HCT116 (cell line): ENCODE results near the gene ADGRD1. TPM values are rescaled to one million over a fixed set of nuclear protein-coding genes. Genes with fewer than 3 reads are reported as not detected.

Experiments
- ATAC-seq: fragments of 200-7000 bp; cut with Tn5 transposase; 2 replicates; pipeline ENCODE4 v1.9.1; 2020; ENCODE audit warnings: mild to moderate bottlenecking, moderate library complexity
- BruUV-seq: library from RNA; stranded (reverse); fragments of 400-500 nt; replicated peaks from 2 replicates; lab custom pipeline; 2021; lab: Mats Ljungman, UMichigan
- CTCF ChIA-PET: fragments of 300-600 bp; sonication (Branson Sonifier 250); formaldehyde crosslinking; loops from one replicate; lab custom pipeline; 2021; ENCODE audit warnings: antibody characterized with exemption; lab: Charles Lee
- POLR2A ChIA-PET: fragments of 300-600, 350-600 bp; sonication (Branson Sonifier 250); formaldehyde crosslinking; loops from one replicate; lab custom pipeline; 2021; ENCODE audit warnings: antibody characterized with exemption; lab: Charles Lee
- RAD21 ChIA-PET, 2 experiments: fragments of 300-600 bp; sonication (Branson Sonifier 250); formaldehyde crosslinking; loops; one replicate each; lab custom pipeline; 2023; ENCODE audit warnings: low total read pairs in 2 of 2; ENCODE audit not compliant: uncharacterized antibody in 2 of 2, unreplicated experiment in 2 of 2, low non-redundant PET in 1 of 2; lab: Charles Lee
- DNase-seq: peaks from one replicate; pipeline ENCODE4 v3.0.0-alpha.2; 2010; ENCODE audit warnings: low read depth, low spot score
- H2AFZ ChIP-seq: fragments of 200-600 bp; shearing (Covaris generic), sonication (generic); 2 replicates; pipeline ENCODE4 v1.6.1; 2017; ENCODE audit warnings: low read depth, mixed run types, mixed read lengths, antibody characterized with exemption, low read length; ENCODE audit not compliant: poor library complexity, severe bottlenecking
- H3K27ac ChIP-seq: 2 replicates; pipeline ENCODE4 v1.5.1; 2012; ENCODE audit warnings: low read depth, low read length
- H3K27me3 ChIP-seq: fragments of 200-600 bp; sonication (generic); 2 replicates; pipeline ENCODE4 v1.6.1; 2016; ENCODE audit warnings: mixed run types, low read length, mixed read lengths; ENCODE audit not compliant: insufficient read depth
- H3K36me3 ChIP-seq, 2 experiments: fragments of 200-500 bp in 1 of 2; fragments of 200-600 bp in 1 of 2; sonication (Bioruptor generic) in 1 of 2; sonication (generic) in 1 of 2; 2 replicates each; pipeline versions ENCODE4 v1.5.1 to v1.6.1; 2014 to 2016; ENCODE audit warnings: low read length in 2 of 2, inconsistent platforms in 1 of 2, mixed read lengths in 1 of 2, mixed run types in 1 of 2; ENCODE audit not compliant: insufficient read depth in 2 of 2, control insufficient read depth in 1 of 2
- H3K4me1 ChIP-seq, 2 experiments: fragments of 200-600 bp in 1 of 2; sonication (generic) in 1 of 2; 2 replicates each; pipeline versions ENCODE4 v1.5.1 to v1.6.1; 2012 to 2017; ENCODE audit warnings: low read length in 2 of 2, inconsistent platforms in 1 of 2, mild to moderate bottlenecking in 1 of 2, mixed read lengths in 1 of 2, mixed run types in 1 of 2, moderate library complexity in 1 of 2; ENCODE audit not compliant: insufficient read depth in 2 of 2, control insufficient read depth in 1 of 2
- H3K4me2 ChIP-seq: fragments of 200-600 bp; sonication (generic); 2 replicates; pipeline ENCODE4 v1.6.1; 2017; ENCODE audit warnings: mixed run types, low read length, mixed read lengths
- H3K4me3 ChIP-seq, 2 experiments: fragments of 200-600 bp in 1 of 2; sonication (generic) in 1 of 2; replicated peaks in 1 of 2; 2 replicates each; pipeline ENCODE4 v1.5.1; 2011 to 2016; ENCODE audit warnings: low read length in 2 of 2, control low read depth in 1 of 2, low read depth in 1 of 2, mild to moderate bottlenecking in 1 of 2, mixed read lengths in 1 of 2, mixed run types in 1 of 2
- H3K79me2 ChIP-seq: fragments of 200-600 bp; sonication (generic); 2 replicates; pipeline ENCODE4 v1.6.1; 2017; ENCODE audit warnings: mild to moderate bottlenecking, mixed run types, low read length, moderate library complexity, mixed read lengths; ENCODE audit not compliant: insufficient read depth
- H3K9ac ChIP-seq: fragments of 200-600 bp; sonication (generic); 2 replicates; pipeline ENCODE4 v1.6.1; 2016; ENCODE audit warnings: low read length, mixed read lengths
- H3K9me2 ChIP-seq: fragments of 200-600 bp; sonication (generic), shearing (Covaris generic); 2 replicates; pipeline ENCODE4 v1.6.1; 2017; ENCODE audit warnings: mixed run types, mild to moderate bottlenecking, moderate library complexity; ENCODE audit not compliant: insufficient read depth
- H3K9me3 ChIP-seq, 2 experiments: fragments of 200-500 bp in 1 of 2; fragments of 200-600 bp in 1 of 2; sonication (Bioruptor generic) in 1 of 2; sonication (generic) in 1 of 2; 2 replicates each; pipeline ENCODE4 v1.6.1; 2014 to 2017; ENCODE audit warnings: low read length in 2 of 2, mixed read lengths in 2 of 2, inconsistent platforms in 1 of 2, low read depth in 1 of 2, mild to moderate bottlenecking in 1 of 2, mixed run types in 1 of 2, moderate library complexity in 1 of 2; ENCODE audit not compliant: control insufficient read depth in 1 of 2, insufficient read depth in 1 of 2
- H4K20me1 ChIP-seq: fragments of 200-600 bp; sonication (generic), shearing (Covaris generic); 2 replicates; pipeline ENCODE4 v1.6.1; 2017; ENCODE audit warnings: mixed run types, mild to moderate bottlenecking, moderate library complexity; ENCODE audit not compliant: insufficient read depth
- EZH2phosphoT487 ChIP-seq: fragments of 200-600 bp; IDR thresholded peaks from 2 replicates; pipeline ENCODE4 v1.6.1; 2018; ENCODE audit warnings: antibody characterized with exemption, borderline replicate concordance
- MAX ChIP-seq: IDR thresholded peaks from 2 replicates; pipeline ENCODE4 v1.6.1; 2012
- POLR2AphosphoS5 ChIP-seq: IDR thresholded peaks from 2 replicates; pipeline ENCODE4 v1.6.1; 2011; ENCODE audit warnings: mild to moderate bottlenecking, low read depth, low read length, moderate library complexity
- SP1 ChIP-seq: IDR thresholded peaks from 2 replicates; pipeline ENCODE4 v1.6.1; 2012; ENCODE audit warnings: low read depth
- SRF ChIP-seq: IDR thresholded peaks from 2 replicates; pipeline ENCODE4 v1.6.1; 2012; ENCODE audit warnings: low read depth
- TCF7L2 ChIP-seq: IDR thresholded peaks from 2 replicates; pipeline ENCODE4 v1.7.0; 2011; ENCODE audit warnings: borderline replicate concordance, inconsistent platforms; ENCODE audit not compliant: insufficient read depth, insufficient read length; ENCODE audit errors: extremely low read depth
- intact Hi-C: fragments of 100-400 bp; cut with micrococcal nuclease; formaldehyde crosslinking; loops from 2 replicates; pipeline ENCODE4 v1.10.0; 2022
- total RNA-seq: library from RNA; stranded (reverse); gene quantifications from one replicate; pipeline ENCODE4 v1.2.1, GENCODE V29; 2021; ENCODE audit not compliant: unreplicated experiment

Gene ADGRD1
- total RNA-seq, 1 experiment from 2014 or later: 0.44 TPM

DNA sequence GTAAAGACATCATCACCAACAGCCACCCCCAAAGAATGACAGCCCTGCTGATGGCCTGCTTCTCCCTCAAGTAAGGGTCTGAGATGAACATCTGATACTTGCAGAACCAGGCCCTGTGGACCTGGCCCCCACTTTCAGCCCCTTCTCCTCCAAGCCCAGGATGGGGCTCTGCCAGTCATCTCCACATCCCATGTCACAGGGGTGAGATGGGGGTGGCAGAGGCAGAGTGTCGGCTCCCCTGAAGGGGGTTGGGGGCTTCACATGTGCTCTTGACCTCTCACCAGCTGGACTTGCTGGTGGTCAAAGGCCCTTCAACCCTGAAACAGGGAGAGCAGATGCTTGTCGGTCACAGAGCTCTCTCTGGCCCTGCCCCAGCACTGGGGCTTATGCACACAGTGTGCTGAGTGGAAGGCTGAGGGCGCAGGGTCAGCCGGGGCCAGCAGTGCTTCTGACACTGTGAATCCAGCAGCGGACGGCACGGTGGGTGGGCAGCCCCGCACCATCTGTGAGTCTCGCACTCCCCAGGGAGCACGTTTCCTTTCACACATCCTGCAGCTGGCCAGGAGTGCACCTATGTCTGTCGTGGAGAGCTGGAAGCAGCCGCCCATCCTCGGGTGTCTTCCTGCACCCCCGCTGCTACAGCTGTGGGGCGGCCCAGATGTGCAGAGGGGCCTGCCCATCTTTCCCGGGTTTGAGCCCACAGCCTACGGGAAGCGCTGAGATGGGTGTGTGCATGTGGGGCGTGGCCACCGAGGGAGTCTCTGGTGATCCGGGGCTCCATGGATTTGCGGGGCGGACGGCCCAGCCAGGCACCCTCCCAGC lies 94.3 kb downstream of the ADGRD1 start:
- Histone ChIP-seq H3K36me3 (no peaks in the 10 kb centered on the region), H2AFZ (no peak overlapping the region), H3K4me3 (no peak overlapping the region), H3K9me3 (no peaks in the 10 kb centered on the region), H3K9me2 (no peaks in the 10 kb centered on the region), H3K79me2 (no peaks in the 10 kb centered on the region), H4K20me1 (no peaks in the 10 kb centered on the region), H3K9ac (no peak overlapping the region), H3K27ac (no peak overlapping the region), H3K27me3 (0 out of 2 replicates have a peak, but pooled peaks cover 5% of the 10 kb centered on the region), H3K4me2 (no peak overlapping the region), H3K4me1 (no peaks in the 10 kb centered on the region)
- ChIA-PET POLR2A (no interaction called here), RAD21 (no interaction called here), CTCF (no interaction called here)
- DNase-seq (no peak), ATAC-seq (no peak)
- TF ChIP-seq EZH2phosphoT487: no peak
- intact Hi-C loops: no loop called here
- no TSS peak for BruUV-seq

DNA sequence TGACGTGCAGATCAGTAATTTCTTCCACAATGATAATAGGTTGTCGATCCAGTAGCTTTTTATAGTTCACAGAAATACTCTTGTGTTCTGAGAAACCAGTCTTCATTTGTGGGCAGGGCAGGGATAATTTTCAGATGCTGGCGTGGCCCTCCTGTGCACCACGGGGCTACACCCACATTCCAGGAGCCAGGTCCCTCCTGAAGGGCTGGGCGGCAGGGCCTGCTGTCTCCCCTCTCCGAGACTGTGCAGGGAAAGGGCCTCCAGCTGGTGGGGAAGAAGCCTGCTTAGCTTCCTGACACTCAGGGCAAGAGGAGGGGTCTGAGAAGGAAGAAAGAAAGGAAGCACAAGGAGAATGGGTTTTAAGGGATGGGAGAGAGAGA lies 94.9 kb downstream of the ADGRD1 start:
- ChIA-PET CTCF (no interaction called here), RAD21 (no interaction called here)
- no TSS peak for BruUV-seq
- no peak for TF ChIP-seq MAX
- no peak for TF ChIP-seq POLR2AphosphoS5
- TF ChIP-seq EZH2phosphoT487: no peak
- no peak for TF ChIP-seq SRF
- no peak for TF ChIP-seq TCF7L2
- TF ChIP-seq SP1: no peak
- TF ChIP-seq, all 23 proteins: peak for 0
- Histone ChIP-seq H2AFZ (no peak overlapping the region), H3K36me3 (no peaks in the 10 kb centered on the region), H3K4me2 (no peak overlapping the region), H3K9me3 (no peaks in the 10 kb centered on the region), H3K27ac (no peak overlapping the region), H3K4me3 (no peak overlapping the region), H3K9ac (no peak overlapping the region), H4K20me1 (no peaks in the 10 kb centered on the region), H3K9me2 (no peaks in the 10 kb centered on the region), H3K79me2 (no peaks in the 10 kb centered on the region), H3K27me3 (peaks cover 5% of the 10 kb centered on the region; the same call in 1 of the 2 replicates), H3K4me1 (no peaks in the 10 kb centered on the region)
- intact Hi-C loops: no loop called here
- ATAC-seq: no peak
- DNase-seq: no peak
- POLR2A ChIA-PET: no interaction called here
